GM10266 (cell line): Measurements from ENCODE around the gene KCNQ1.

ENCODE experiments used
- DNase-seq: peaks from one replicate; pipeline ENCODE4 v3.0.0; 2012; ENCODE audit errors: extremely low spot score
- CTCF ChIP-seq: IDR thresholded peaks from 2 replicates; pipeline ENCODE4 v1.5.1; 2012; ENCODE audit warnings: mild to moderate bottlenecking, low read depth; ENCODE audit not compliant: control insufficient read depth, insufficient read depth; ENCODE audit errors: missing control alignments

The KCNQ1 gene

GRCh38 chr11:2780850-2781407 lies 336.1 kb downstream of the KCNQ1 start:
- no peak for TF ChIP-seq CTCF

GRCh38 chr11:2781408-2782274 lies 336.8 kb downstream of the KCNQ1 start:
- DNase-seq, result no peak
- no peak for TF ChIP-seq CTCF

More at GRCh38 chr11:2780850-2781407, 336.1 kb downstream of the KCNQ1 start:
- no peak for DNase-seq

- no peak for DNase-seq
- no peak for TF ChIP-seq CTCF
Measured at GRCh38 chr11:2782769-2783168, 338.0 kb downstream of the KCNQ1 start.

GRCh38 chr11:2783536-2784082 lies 338.8 kb downstream of the KCNQ1 start:
- no peak for DNase-seq
- TF ChIP-seq CTCF, result no peak

- no peak for TF ChIP-seq CTCF
Measured at GRCh38 chr11:2787816-2788167, 343.0 kb downstream of the KCNQ1 start.

GRCh38 chr11:2788168-2789071 lies 343.6 kb downstream of the KCNQ1 start:
- DNase-seq, result no peak
- no peak for TF ChIP-seq CTCF

More at GRCh38 chr11:2787816-2788167, 343.0 kb downstream of the KCNQ1 start:
- DNase-seq, result no peak

GRCh38 chr11:2789331-2789730 lies 344.5 kb downstream of the KCNQ1 start:
- no peak for DNase-seq
- TF ChIP-seq CTCF, result no peak
